SK-N-SH (cell line): Measurements from ENCODE around the gene RNF111. TPM values are rescaled to one million over a fixed set of nuclear protein-coding genes. Genes with fewer than 3 reads are reported as not detected.
"Not testable (repeated sequence)": the region's sequence is repeated elsewhere in the genome, so short reads cannot be mapped to it uniquely, and the experiment has no call there.

Source experiments
- CTCF ChIA-PET: fragments of 300-600, 350-600 bp; formaldehyde crosslinking; extraction: SDS; loops from one replicate; lab custom pipeline; 2021; lab: Yijun Ruan, JAX
- POLR2A ChIA-PET: fragments of 350-600 bp; sonication (Branson Sonifier 250); formaldehyde crosslinking; extraction: SDS; loops from one replicate; lab custom pipeline; 2020; ENCODE audit warnings: antibody characterized with exemption, inconsistent platforms; lab: Yijun Ruan, JAX
- DNase-seq: peaks from one replicate; pipeline ENCODE4 v3.0.0; 2012
- H2AFZ ChIP-seq: fragments of 200-600 bp; sonication (generic); 2 replicates; pipeline ENCODE4 v1.8.1; 2016; ENCODE audit warnings: antibody characterized with exemption, mild to moderate bottlenecking, low read depth
- H3F3A ChIP-seq: fragments of 200-600 bp; sonication (generic); replicated peaks from 2 replicates; pipeline ENCODE3; 2016; ENCODE audit warnings: antibody characterized with exemption, mild to moderate bottlenecking; ENCODE audit not compliant: insufficient read depth
- H3K27ac ChIP-seq, 2 experiments: fragments of 200-500 bp in 1 of 2; fragments of 200-600 bp in 1 of 2; sonication (Bioruptor generic) in 1 of 2; sonication (generic), shearing (Covaris generic) in 1 of 2; 2 replicates each; pipeline versions ENCODE4 v1.5.1 to v1.6.1; 2014 to 2016; ENCODE audit warnings: low read depth in 2 of 2, inconsistent platforms in 1 of 2, low read length in 1 of 2, mild to moderate bottlenecking in 1 of 2, mixed read lengths in 1 of 2
- H3K27me3 ChIP-seq: fragments of 200-600 bp; sonication (generic), shearing (Covaris generic); 2 replicates; pipeline ENCODE4 v1.6.1; 2016; ENCODE audit warnings: mixed run types; ENCODE audit not compliant: insufficient read depth
- H3K36me3 ChIP-seq, 2 experiments: fragments of 200-500 bp in 1 of 2; fragments of 200-600 bp in 1 of 2; sonication (Bioruptor generic) in 1 of 2; sonication (generic) in 1 of 2; replicated peaks in 1 of 2; 2 replicates each; pipeline versions ENCODE3 to v1.5.1; 2014 to 2016; ENCODE audit warnings: low read length in 1 of 2, mild to moderate bottlenecking in 1 of 2; ENCODE audit not compliant: insufficient read depth in 2 of 2, control insufficient read depth in 1 of 2
- H3K4me1 ChIP-seq, 2 experiments: fragments of 200-500 bp in 1 of 2; fragments of 200-600 bp in 1 of 2; sonication (Bioruptor generic) in 1 of 2; sonication (generic), shearing (Covaris generic) in 1 of 2; 2 replicates each; pipeline versions ENCODE4 v1.5.1 to v1.6.1; 2014 to 2016; ENCODE audit warnings: low read depth in 1 of 2, low read length in 1 of 2, mixed run types in 1 of 2; ENCODE audit not compliant: insufficient read depth in 2 of 2, control insufficient read depth in 1 of 2
- H3K4me2 ChIP-seq: fragments of 200-600 bp; sonication (generic), shearing (Covaris generic); 2 replicates; pipeline ENCODE4 v1.6.1; 2017; ENCODE audit warnings: mixed run types
- H3K4me3 ChIP-seq, 2 experiments: fragments of 200-500 bp in 1 of 2; fragments of 200-600 bp in 1 of 2; sonication (Bioruptor generic) in 1 of 2; sonication (generic), shearing (Covaris generic) in 1 of 2; 2 replicates each; pipeline versions ENCODE4 v1.5.1 to v1.8.1; 2014 to 2016; ENCODE audit warnings: low read depth in 2 of 2, inconsistent platforms in 1 of 2, low read length in 1 of 2, mild to moderate bottlenecking in 1 of 2, mixed read lengths in 1 of 2, moderate library complexity in 1 of 2
- H3K79me2 ChIP-seq: fragments of 200-600 bp; sonication (generic); 2 replicates; pipeline ENCODE4 v1.8.1; 2017; ENCODE audit warnings: mild to moderate bottlenecking; ENCODE audit not compliant: insufficient read depth
- H3K9ac ChIP-seq: fragments of 200-600 bp; sonication (generic); 2 replicates; pipeline ENCODE4 v1.6.1; 2017; ENCODE audit warnings: mixed run types
- H3K9me2 ChIP-seq: fragments of 200-600 bp; sonication (generic); 2 replicates; pipeline ENCODE4 v1.6.1; 2017; ENCODE audit warnings: mixed run types
- H3K9me3 ChIP-seq: fragments of 200-600 bp; sonication (generic); 2 replicates; pipeline ENCODE4 v1.6.1; 2017; ENCODE audit warnings: mixed run types, mild to moderate bottlenecking, moderate library complexity
- H4K20me1 ChIP-seq: fragments of 200-600 bp; sonication (generic); 2 replicates; pipeline ENCODE4 v1.6.1; 2017; ENCODE audit warnings: mild to moderate bottlenecking, mixed run types; ENCODE audit not compliant: insufficient read depth
- CHD2 ChIP-seq: fragments of 150-350 bp; IDR thresholded peaks from 2 replicates; pipeline ENCODE4 v1.6.1; 2018; ENCODE audit warnings: low read length; ENCODE audit not compliant: partially characterized antibody
- ELF1 ChIP-seq: IDR thresholded peaks from 2 replicates; pipeline ENCODE4 v1.4.0; 2012
- EZH2phosphoT487 ChIP-seq: fragments of 200-600 bp; sonication (generic); IDR thresholded peaks from 2 replicates; pipeline ENCODE4 v1.6.1; 2017; ENCODE audit warnings: low read depth, mixed run types, mild to moderate bottlenecking, antibody characterized with exemption, moderate library complexity, borderline replicate concordance
- FOXM1 ChIP-seq: IDR thresholded peaks from 2 replicates; pipeline ENCODE4 v1.4.0; 2012; ENCODE audit warnings: low read depth, mild to moderate bottlenecking
- MAX ChIP-seq: IDR thresholded peaks from 2 replicates; pipeline ENCODE4 v1.4.0; 2012; ENCODE audit warnings: low read depth
- MEF2A ChIP-seq: IDR thresholded peaks from 2 replicates; pipeline ENCODE4 v1.4.0; 2012; ENCODE audit warnings: low read depth, borderline replicate concordance
- MXI1 ChIP-seq: IDR thresholded peaks from 2 replicates; pipeline ENCODE4 v1.6.1; 2012; ENCODE audit warnings: mild to moderate bottlenecking, low read depth, low read length, improper control_type of control experiment
- NFIC ChIP-seq: IDR thresholded peaks from 2 replicates; pipeline ENCODE4 v1.4.0; 2012; ENCODE audit warnings: borderline replicate concordance
- RAD21 ChIP-seq: IDR thresholded peaks from 2 replicates; pipeline ENCODE4 v1.6.1; 2012; ENCODE audit warnings: mild to moderate bottlenecking, low read length
- RFX5 ChIP-seq: IDR thresholded peaks from 2 replicates; pipeline ENCODE4 v1.6.1; 2012; ENCODE audit warnings: mild to moderate bottlenecking, improper control_type of control experiment, low read length
- SIN3A ChIP-seq: IDR thresholded peaks from 2 replicates; pipeline ENCODE4 v1.6.1; 2012; ENCODE audit warnings: low read depth, mild to moderate bottlenecking, low read length, moderate library complexity, borderline replicate concordance
- SMC3 ChIP-seq: IDR thresholded peaks from 2 replicates; pipeline ENCODE4 v1.6.1; 2012; ENCODE audit warnings: low read depth, low read length, improper control_type of control experiment
- TAF1 ChIP-seq: IDR thresholded peaks from 2 replicates; pipeline ENCODE4 v1.6.1; 2012; ENCODE audit warnings: low read depth, mild to moderate bottlenecking, low read length, moderate library complexity, borderline replicate concordance
- TCF12 ChIP-seq: IDR thresholded peaks from 2 replicates; pipeline ENCODE4 v1.4.0; 2012
- USF1 ChIP-seq: IDR thresholded peaks from 2 replicates; pipeline ENCODE4 v1.4.0; 2012; ENCODE audit warnings: low read depth, borderline replicate concordance
- USF2 ChIP-seq: fragments of 150-350 bp; IDR thresholded peaks from 2 replicates; pipeline ENCODE4 v1.6.1; 2017; ENCODE audit warnings: antibody characterized with exemption, low read length, low read depth, borderline replicate concordance
- ZBTB33 ChIP-seq: IDR thresholded peaks from 2 replicates; pipeline ENCODE4 v1.4.0; 2012; ENCODE audit warnings: low read depth, borderline replicate concordance
- WGBS: methylation state at CpG from one replicate; pipeline ENCODE4 v1.1.6; 2017; ENCODE audit warnings: low lambda C conversion rate; 5-methylcytosine and 5-hydroxymethylcytosine counted together
- polyA plus RNA-seq, 3 experiments: library from polyadenylated mRNA; depleted of rRNA; stranded (reverse); fragments of >200 nt; gene quantifications; 2 replicates each; pipeline ENCODE4 v1.2.3, GENCODE V29; 2012

The RNF111 gene
- polyA plus RNA-seq, 1 of the 3 experiments (the other 2 are of a cell fraction): 16.5 TPM

- no peaks in the 10 kb centered on the region for H3K27me3 ChIP-seq
- no peak overlapping the region for H3K4me3 ChIP-seq
- ChIA-PET POLR2A (interaction anchor here (0.6 kb wide), 1 partner anchor 786 kb away, joined by 3 read pairs; no protein-coding TSS in a partner anchor), CTCF (interaction anchor here (0.6 to 0.8 kb wide), 2 partner anchors 33 to 528 kb away, joined by 3 read pairs; no protein-coding TSS in a partner anchor)
- H3K27ac ChIP-seq: no peak overlapping the region
- peaks cover 16% of the 10 kb centered on the region for H3F3A ChIP-seq
- DNase-seq: no peak
- no peak overlapping the region for H3K9ac ChIP-seq
- H3K36me3 ChIP-seq: peaks cover 5 to 20% of the 10 kb centered on the region in 2 experiments
- H3K9me3 ChIP-seq: no peaks in the 10 kb centered on the region
- H4K20me1 ChIP-seq: peaks cover 77% of the 10 kb centered on the region
- 98% methylated on average over 2 of the region's 2 CpGs for WGBS
- H3K4me2 ChIP-seq: no peak overlapping the region
- no peak for TF ChIP-seq MEF2A
- TF ChIP-seq USF2: no peak
- TF ChIP-seq EZH2phosphoT487: no peak
- TF ChIP-seq SMC3: no peak
- no peak for TF ChIP-seq RAD21
- no peak for TF ChIP-seq RFX5
- no peak for TF ChIP-seq MAX
- TF ChIP-seq, all 33 proteins: peak for 0
- no peaks in the 10 kb centered on the region for H3K9me2 ChIP-seq
- H3K4me1 ChIP-seq: peaks cover 0 to 6% of the 10 kb centered on the region in 2 experiments; a peak in 3 of 4 replicates
- H2AFZ ChIP-seq: no peak overlapping the region
- peaks cover 98% of the 10 kb centered on the region for H3K79me2 ChIP-seq
Measured at GRCh38 chr15:58999694-59000093, 12.2 kb downstream of the RNF111 start.

GRCh38 chr15:59000251-59000650 is 12.8 kb downstream of the RNF111 start:
- H3K4me3 ChIP-seq, H3K4me1 ChIP-seq, H3K4me2 ChIP-seq, H3K9ac ChIP-seq, H3K9me3 ChIP-seq, H3K27ac ChIP-seq, H2AFZ ChIP-seq, H3K9me2 ChIP-seq, H3K27me3 ChIP-seq, DNase-seq, POLR2A ChIA-PET: not testable (repeated sequence)
- H4K20me1 ChIP-seq: peaks cover 72% of the 10 kb centered on the region
- peaks cover 5 to 24% of the 10 kb centered on the region in 2 experiments for H3K36me3 ChIP-seq
- H3F3A ChIP-seq: peaks cover 10% of the 10 kb centered on the region
- 98% methylated on average over 10 of the region's 10 CpGs for WGBS
- peaks cover 99% of the 10 kb centered on the region for H3K79me2 ChIP-seq
- CTCF ChIA-PET: interaction anchor here (0.8 kb wide), 1 partner anchor 33 kb away, joined by 3 read pairs; no protein-coding TSS in a partner anchor

GRCh38 chr15:59001946-59002345 is 14.5 kb downstream of the RNF111 start:
- H3K9me2 ChIP-seq: no peaks in the 10 kb centered on the region
- H3K27ac ChIP-seq: no peak overlapping the region
- ChIA-PET CTCF (interaction anchor here (0.9 kb wide), 1 partner anchor 141 kb away, joined by 3 read pairs; no protein-coding TSS in a partner anchor), POLR2A (no interaction called here)
- no peak for DNase-seq
- no peaks in the 10 kb centered on the region for H3K9me3 ChIP-seq
- peaks cover 71% of the 10 kb centered on the region for H4K20me1 ChIP-seq
- no peak overlapping the region for H3K4me3 ChIP-seq
- no peaks in the 10 kb centered on the region for H3K27me3 ChIP-seq
- peaks cover 98% of the 10 kb centered on the region for H3K79me2 ChIP-seq
- 96% methylated on average over 5 of the region's 5 CpGs for WGBS
- peaks cover 7% of the 10 kb centered on the region for H3F3A ChIP-seq
- no peaks in the 10 kb centered on the region; a peak in 1 of 4 replicates for H3K4me1 ChIP-seq
- no peak overlapping the region for H3K4me2 ChIP-seq
- peaks cover 15 to 36% of the 10 kb centered on the region in 2 experiments for H3K36me3 ChIP-seq
- H2AFZ ChIP-seq: no peak overlapping the region
- no peak overlapping the region for H3K9ac ChIP-seq
- TF ChIP-seq TCF12 (no peak), TAF1 (no peak), CHD2 (no peak), MEF2A (no peak), NFIC (no peak), SIN3A (no peak), ELF1 (no peak), USF2 (no peak), MXI1 (no peak), FOXM1 (no peak), USF1 (no peak), ZBTB33 (no peak)
